Endothelial cell of umbilical vein (primary cell): ENCODE measurements around the gene CDC42EP3. TPM values are rescaled to one million over a fixed set of nuclear protein-coding genes. Genes with fewer than 3 reads are reported as not detected.

ENCODE experiments used
- BruUV-seq: library from RNA; stranded (reverse); fragments of 400-500 nt; replicated peaks from 2 replicates; lab custom pipeline; 2021; lab: Mats Ljungman, UMichigan
- CTCF ChIA-PET: fragments of 300-600, 350-600 bp; sonication (Branson Sonifier 250); formaldehyde crosslinking; loops from one replicate; lab custom pipeline; 2021; ENCODE audit warnings: antibody characterized with exemption, inconsistent platforms; lab: Charles Lee
- POLR2A ChIA-PET: fragments of 300-600, 350-600 bp; sonication (Branson Sonifier 250); formaldehyde crosslinking; loops from one replicate; lab custom pipeline; 2021; ENCODE audit warnings: antibody characterized with exemption, inconsistent platforms; lab: Charles Lee
- DNase-seq: peaks from one replicate; pipeline ENCODE4 v3.0.0-alpha.2; 2011; ENCODE audit warnings: low read depth, low spot score
- FAIRE-seq: peaks from 2 replicates; lab custom pipeline; 2011; peaks lifted over from hg19 to GRCh38; lab: Jason Lieb, UNC
- H2AFZ ChIP-seq: 2 replicates; pipeline ENCODE4 v1.6.0; 2012; ENCODE audit warnings: low read depth, low read length, control low read depth, inconsistent platforms
- H3K27ac ChIP-seq: 2 replicates; pipeline ENCODE4 v1.5.1; 2011; ENCODE audit warnings: low read depth, mild to moderate bottlenecking, control low read depth, low read length, moderate library complexity; ENCODE audit not compliant: insufficient read depth
- H3K27me3 ChIP-seq, 2 experiments: 2 replicates each; pipeline versions ENCODE4 v1.6.0 to v1.6.1; 2011; ENCODE audit warnings: low read length in 2 of 2, mixed read lengths in 1 of 2; ENCODE audit not compliant: control insufficient read depth in 2 of 2, insufficient read depth in 2 of 2
- H3K36me3 ChIP-seq, 2 experiments: 2 replicates in 1 of 2; 3 replicates in 1 of 2; pipeline ENCODE4 v1.5.1; 2011; ENCODE audit warnings: low read length in 2 of 2, mild to moderate bottlenecking in 1 of 2, moderate library complexity in 1 of 2; ENCODE audit not compliant: control insufficient read depth in 2 of 2, insufficient read depth in 2 of 2; ENCODE audit errors: extremely low read depth in 1 of 2
- H3K4me1 ChIP-seq: 3 replicates; pipeline ENCODE4 v1.5.1; 2011; ENCODE audit warnings: mild to moderate bottlenecking, low read length; ENCODE audit not compliant: control insufficient read depth, insufficient read depth; ENCODE audit errors: extremely low read depth
- H3K4me2 ChIP-seq: 2 replicates; pipeline ENCODE4 v1.6.1; 2011; ENCODE audit warnings: low read length, control low read depth, mixed read lengths; ENCODE audit not compliant: insufficient read depth
- H3K4me3 ChIP-seq, 3 experiments: fragments of 200-600 bp in 1 of 3; sonication (generic), shearing (Covaris generic) in 1 of 3; replicated peaks in 1 of 3; 2 replicates each; pipeline ENCODE4 v1.5.1; 2011 to 2016; ENCODE audit warnings: control low read depth in 3 of 3, low read length in 3 of 3, mild to moderate bottlenecking in 2 of 3, inconsistent platforms in 1 of 3, low read depth in 1 of 3, moderate library complexity in 1 of 3; ENCODE audit not compliant: insufficient read depth in 1 of 3
- H3K79me2 ChIP-seq: 2 replicates; pipeline ENCODE4 v1.6.0; 2012; ENCODE audit warnings: low read length, inconsistent platforms; ENCODE audit not compliant: control insufficient read depth, insufficient read depth
- H3K9ac ChIP-seq: replicated peaks from 2 replicates; pipeline ENCODE3; 2011; ENCODE audit warnings: low read length, control low read depth; ENCODE audit not compliant: insufficient read depth; ENCODE audit errors: extremely low read depth
- H3K9me1 ChIP-seq: replicated peaks from 3 replicates; pipeline ENCODE4 v1.6.0; 2011; ENCODE audit warnings: mild to moderate bottlenecking, low read length; ENCODE audit not compliant: control insufficient read depth, insufficient read depth; ENCODE audit errors: extremely low read depth
- H3K9me3 ChIP-seq: replicated peaks from 2 replicates; pipeline ENCODE4 v1.5.1; 2012; ENCODE audit warnings: low read length, inconsistent platforms; ENCODE audit not compliant: control insufficient read depth, insufficient read depth
- H4K20me1 ChIP-seq: replicated peaks from 2 replicates; pipeline ENCODE3; 2011; ENCODE audit warnings: mild to moderate bottlenecking, low read length; ENCODE audit not compliant: control insufficient read depth, insufficient read depth; ENCODE audit errors: extremely low read depth
- EZH2 ChIP-seq: IDR thresholded peaks from 2 replicates; pipeline ENCODE4 v1.6.1; 2012; ENCODE audit warnings: borderline replicate concordance, low read depth, mild to moderate bottlenecking, moderate library complexity, low read length, inconsistent platforms; ENCODE audit not compliant: severe bottlenecking
- FOS ChIP-seq: IDR thresholded peaks from 2 replicates; pipeline ENCODE4 v1.6.1; 2011; ENCODE audit warnings: mild to moderate bottlenecking, low read length, moderate library complexity, borderline replicate concordance; ENCODE audit not compliant: insufficient read depth
- GATA2 ChIP-seq: IDR thresholded peaks from 2 replicates; pipeline ENCODE4 v1.7.0; 2011; ENCODE audit warnings: low read depth, mild to moderate bottlenecking, moderate library complexity, mixed read lengths, low read length; ENCODE audit not compliant: insufficient read length, insufficient read depth
- JUN ChIP-seq: IDR thresholded peaks from 2 replicates; pipeline ENCODE4 v1.6.1; 2011; ENCODE audit warnings: borderline replicate concordance, low read depth; ENCODE audit not compliant: insufficient read length, insufficient read depth
- MYC ChIP-seq: IDR thresholded peaks from one replicate; pipeline ENCODE4 v1.6.1; 2011; ENCODE audit warnings: mild to moderate bottlenecking, low read depth, low read length
- POLR2A ChIP-seq: IDR thresholded peaks from 2 replicates; pipeline ENCODE4 v1.6.1; 2012; ENCODE audit warnings: low read depth, mild to moderate bottlenecking, control low read depth, low read length
- POLR2AphosphoS5 ChIP-seq: IDR thresholded peaks from 2 replicates; pipeline ENCODE4 v1.6.1; 2012; ENCODE audit warnings: low read depth, mild to moderate bottlenecking, control low read depth, low read length, moderate library complexity; ENCODE audit not compliant: insufficient read depth
- dilution Hi-C: fragments of 300-500 bp; cut with MboI; formaldehyde crosslinking; loops from one replicate; pipeline ENCODE4 v1.15.0; 2019; ENCODE audit warnings: low sequenced_read_pairs; ENCODE audit not compliant: extremely low pct_ligation_motif_present
- intact Hi-C: fragments of 100-400 bp; cut with micrococcal nuclease; formaldehyde crosslinking; loops from one replicate; pipeline ENCODE4 v1.10.0; 2022
- polyA plus RNA-seq, 4 experiments: library from polyadenylated mRNA; depleted of rRNA in 3 of 4; stranded (reverse) in 3 of 4; unstranded in 1 of 4; fragments of >200 nt; gene quantifications; 2 replicates each; pipeline versions ENCODE4 v1.2.1 to v1.2.3, GENCODE V29; 2011 to 2012; ENCODE audit warnings: missing spikeins in 1 of 4
- total RNA-seq: library from RNA; stranded (reverse); gene quantifications from 2 replicates; pipeline ENCODE4 v1.2.3, GENCODE V29; 2021
- TF ChIP-seq, protein P1 (sequence below): IDR thresholded peaks from 2 replicates; pipeline ENCODE4 v1.6.1; 2011; ENCODE audit not compliant: insufficient read depth, insufficient read length
- TF ChIP-seq, protein P2 (sequence below), 2 donors: IDR thresholded peaks; 1 replicate in 1 of 2; 2 replicates in 1 of 2; pipeline ENCODE4 v1.5.1; 2011; ENCODE audit warnings: low read length in 2 of 2, mild to moderate bottlenecking in 2 of 2, moderate library complexity in 2 of 2, control low read depth in 1 of 2, inconsistent platforms in 1 of 2, low read depth in 1 of 2; ENCODE audit not compliant: insufficient read depth in 1 of 2; ENCODE audit errors: extremely low read depth in 1 of 2

CDC42EP3 gene
- total and polyA plus RNA-seq, 2 donors (not counting 3 experiments of a cell fraction or from before 2014, with no cell fraction given) = 14.6 to 54.7 TPM

DNA sequence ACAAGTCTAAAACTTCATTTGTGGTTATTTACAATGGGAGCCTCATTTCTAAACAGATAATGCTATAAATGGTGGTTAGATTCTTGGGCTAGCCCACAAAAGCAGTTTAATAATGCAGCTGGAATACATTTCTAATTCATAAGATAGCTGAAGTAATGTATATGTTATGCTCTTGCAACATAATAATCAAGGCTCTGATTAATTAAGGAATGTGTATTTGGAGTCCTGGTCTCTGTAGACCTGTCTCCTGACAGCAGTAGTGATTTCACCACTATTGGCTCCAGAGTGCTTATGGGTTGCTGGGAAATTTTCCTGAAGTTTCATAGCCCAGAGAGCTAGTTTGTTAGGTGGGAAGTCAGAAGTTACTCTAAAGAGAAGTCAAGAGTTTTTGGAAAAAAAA, 21.3 kb upstream of the CDC42EP3 start:
- FAIRE-seq = no peak

DNA sequence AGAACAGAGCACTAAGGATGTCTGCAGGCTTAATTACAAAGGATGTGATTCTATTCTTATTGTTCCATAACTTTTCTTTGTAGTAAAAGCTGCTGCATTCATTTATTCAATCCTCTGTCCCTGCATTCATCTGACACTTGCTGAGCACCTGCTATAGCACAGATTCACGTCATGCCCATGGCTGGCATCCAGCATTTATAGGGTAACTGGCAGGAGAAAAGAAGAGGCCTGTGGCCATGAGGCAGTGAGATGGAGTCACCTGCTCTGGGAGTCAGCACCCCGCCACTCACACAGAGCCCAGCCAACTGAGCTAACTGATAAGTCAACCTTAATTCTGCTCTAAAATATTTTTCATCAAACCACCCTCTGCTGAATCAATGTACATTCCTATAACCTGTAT, 18.3 kb upstream of the CDC42EP3 start:
- BruUV-seq = no TSS peak
- POLR2A ChIA-PET = no interaction called here
- H3K4me2 ChIP-seq = no peak overlapping the region

More for the DNA sequence above, 21.3 kb upstream of the CDC42EP3 start:
- TF ChIP-seq, protein P1, sequence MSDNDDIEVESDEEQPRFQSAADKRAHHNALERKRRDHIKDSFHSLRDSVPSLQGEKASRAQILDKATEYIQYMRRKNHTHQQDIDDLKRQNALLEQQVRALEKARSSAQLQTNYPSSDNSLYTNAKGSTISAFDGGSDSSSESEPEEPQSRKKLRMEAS = no peak
- TF ChIP-seq GATA2 (no peak), FOS (no peak)
- no peak overlapping the region for H3K4me2 ChIP-seq
- no peak overlapping the region for H3K4me3 ChIP-seq
- dilution Hi-C loops = no loop called here
- ChIA-PET POLR2A (no interaction called here), CTCF (interaction anchor here (1.3 to 1.5 kb wide), 2 partner anchors 11 to 184 kb away, joined by 3 to 4 read pairs; no protein-coding TSS in a partner anchor)
- no peak overlapping the region for H2AFZ ChIP-seq
- no peak for DNase-seq
- H3K27me3 ChIP-seq = no peaks in the 10 kb centered on the region
- no peaks in the 10 kb centered on the region for H3K9me3 ChIP-seq
- intact Hi-C loops = no loop called here
- no peaks in the 10 kb centered on the region for H3K79me2 ChIP-seq
- peaks cover 3% of the 10 kb centered on the region for H3K4me1 ChIP-seq
- H3K27ac ChIP-seq = no peak overlapping the region
- H3K9ac ChIP-seq = no peak overlapping the region
- no peaks in the 10 kb centered on the region for H3K9me1 ChIP-seq
- H4K20me1 ChIP-seq = no peaks in the 10 kb centered on the region
- H3K36me3 ChIP-seq = no peaks in the 10 kb centered on the region
- no TSS peak for BruUV-seq

More for the DNA sequence above, 18.3 kb upstream of the CDC42EP3 start:
- no peak overlapping the region for H3K4me3 ChIP-seq
- no peaks in the 10 kb centered on the region for H3K9me3 ChIP-seq
- H3K9ac ChIP-seq = no peak overlapping the region
- H3K27ac ChIP-seq = no peak overlapping the region
- no peak overlapping the region for H2AFZ ChIP-seq
- FAIRE-seq = no peak
- H3K4me1 ChIP-seq = peaks cover 3% of the 10 kb centered on the region
- no peaks in the 10 kb centered on the region for H4K20me1 ChIP-seq
- dilution Hi-C loops = no loop called here
- H3K9me1 ChIP-seq = no peaks in the 10 kb centered on the region
- TF ChIP-seq POLR2A (no peak), EZH2 (no peak), JUN (no peak), POLR2AphosphoS5 (no peak), MYC (no peak), GATA2 (no peak), FOS (no peak)
- TF ChIP-seq, protein P2, sequence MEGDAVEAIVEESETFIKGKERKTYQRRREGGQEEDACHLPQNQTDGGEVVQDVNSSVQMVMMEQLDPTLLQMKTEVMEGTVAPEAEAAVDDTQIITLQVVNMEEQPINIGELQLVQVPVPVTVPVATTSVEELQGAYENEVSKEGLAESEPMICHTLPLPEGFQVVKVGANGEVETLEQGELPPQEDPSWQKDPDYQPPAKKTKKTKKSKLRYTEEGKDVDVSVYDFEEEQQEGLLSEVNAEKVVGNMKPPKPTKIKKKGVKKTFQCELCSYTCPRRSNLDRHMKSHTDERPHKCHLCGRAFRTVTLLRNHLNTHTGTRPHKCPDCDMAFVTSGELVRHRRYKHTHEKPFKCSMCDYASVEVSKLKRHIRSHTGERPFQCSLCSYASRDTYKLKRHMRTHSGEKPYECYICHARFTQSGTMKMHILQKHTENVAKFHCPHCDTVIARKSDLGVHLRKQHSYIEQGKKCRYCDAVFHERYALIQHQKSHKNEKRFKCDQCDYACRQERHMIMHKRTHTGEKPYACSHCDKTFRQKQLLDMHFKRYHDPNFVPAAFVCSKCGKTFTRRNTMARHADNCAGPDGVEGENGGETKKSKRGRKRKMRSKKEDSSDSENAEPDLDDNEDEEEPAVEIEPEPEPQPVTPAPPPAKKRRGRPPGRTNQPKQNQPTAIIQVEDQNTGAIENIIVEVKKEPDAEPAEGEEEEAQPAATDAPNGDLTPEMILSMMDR (IDR thresholded peaks at IDR 0.05; ENCODE audit: extremely low read depth in 1 of 2, insufficient read depth in 1 of 2, low read depth in 1 of 2, low read length in 2 of 2) = no peak
- TF ChIP-seq, protein P1 = no peak
- no peaks in the 10 kb centered on the region for H3K79me2 ChIP-seq
- DNase-seq = no peak
- no peaks in the 10 kb centered on the region for H3K36me3 ChIP-seq
- H3K27me3 ChIP-seq = no peaks in the 10 kb centered on the region
- intact Hi-C loops = no loop called here
- CTCF ChIA-PET = interaction anchor here (1.7 kb wide), 1 partner anchor 188 kb away, joined by 10 read pairs; no protein-coding TSS in a partner anchor
